Superior temporal gyrus (tissue), 1 donor: ENCODE results near the gene PRCD.
"Not testable (repeated sequence)": the region's sequence is repeated elsewhere in the genome, so short reads cannot be mapped to it uniquely, and the experiment has no call there.

Experiments used
- DNase-seq: peaks from one replicate; pipeline ENCODE4 v3.0.0-alpha.2; 2016; ENCODE audit errors: extremely low spot score

The PRCD gene

GRCh38 chr17:76527430-76528111, 12.3 kb upstream of the PRCD start:
- DNase-seq = no peak

GRCh38 chr17:76528156-76528527, 11.7 kb upstream of the PRCD start:
- DNase-seq = no peak

DNA sequence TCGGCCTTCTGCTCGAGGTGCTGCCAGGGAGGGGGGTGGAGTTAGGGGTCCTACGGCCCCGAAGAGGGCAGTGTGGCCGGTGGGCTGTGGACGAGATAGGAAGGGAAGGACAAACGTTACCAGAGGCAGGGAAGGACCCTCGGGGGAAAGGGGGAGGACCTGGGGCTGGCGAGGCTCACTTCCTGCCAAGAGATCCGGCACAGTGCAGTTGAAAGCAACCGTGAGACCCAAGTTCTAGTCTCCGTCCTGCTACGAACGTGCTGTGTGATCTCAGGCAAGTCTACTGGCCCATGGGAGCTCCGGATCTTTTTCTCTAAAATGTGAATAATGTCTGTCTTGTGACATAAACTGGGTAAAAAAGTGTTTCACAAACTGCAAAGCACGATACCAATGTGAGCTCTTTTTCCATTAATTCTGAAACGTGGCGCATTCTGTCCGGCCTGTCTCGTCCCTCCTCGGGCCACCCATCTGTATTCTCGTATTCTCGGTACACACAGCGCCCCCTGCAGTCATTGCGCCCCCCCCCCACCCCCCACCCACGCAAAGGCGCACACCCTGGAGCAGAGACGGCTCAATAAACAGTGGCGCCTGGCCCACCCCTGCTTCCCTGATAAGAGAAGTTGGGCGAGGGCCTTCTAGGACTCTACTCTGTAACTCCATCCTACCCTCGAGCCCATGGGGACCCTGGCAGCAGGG, 11.2 kb upstream of the PRCD start:
- DNase-seq = no peak

GRCh38 chr17:76529224-76530094, 10.4 kb upstream of the PRCD start:
- DNase-seq = no peak

- no peak for DNase-seq
Observed at GRCh38 chr17:76530095-76530723, 9.6 kb upstream of the PRCD start.

DNA sequence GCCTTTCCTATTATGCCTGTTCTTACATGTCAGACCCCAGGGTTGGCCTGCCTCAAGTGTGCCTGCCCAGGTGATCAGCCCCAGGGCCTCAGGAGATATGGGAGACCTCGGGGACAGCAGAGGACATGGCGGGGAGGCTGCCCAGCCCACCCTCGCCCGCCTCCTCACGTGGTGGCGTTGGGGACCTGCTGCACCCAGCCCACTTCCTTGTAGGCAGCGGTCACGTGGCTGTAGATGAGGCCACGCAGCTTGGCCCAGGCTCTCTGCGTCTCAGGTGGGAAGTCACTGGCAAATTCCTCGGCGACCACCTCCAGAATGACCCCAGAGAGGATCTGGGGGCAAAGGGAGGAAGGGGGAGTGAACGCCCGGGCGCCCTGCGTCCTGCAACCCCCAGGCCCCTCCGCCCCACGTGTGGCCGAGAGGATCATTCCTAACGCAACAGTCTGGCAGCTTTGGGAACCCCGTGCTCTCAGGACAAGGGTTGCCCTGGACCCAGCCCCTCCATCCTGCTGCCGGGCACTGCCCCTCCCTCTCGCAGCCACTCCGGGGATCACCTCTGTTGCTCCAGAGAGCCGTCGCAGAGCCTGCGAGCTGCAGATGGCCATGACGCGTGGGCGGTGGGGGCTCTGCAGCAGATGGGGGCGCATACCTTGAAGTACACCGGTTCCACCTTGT, 8.9 kb upstream of the PRCD start:
- DNase-seq = no peak

GRCh38 chr17:76531486-76532038, 8.3 kb upstream of the PRCD start:
- DNase-seq = no peak

DNA sequence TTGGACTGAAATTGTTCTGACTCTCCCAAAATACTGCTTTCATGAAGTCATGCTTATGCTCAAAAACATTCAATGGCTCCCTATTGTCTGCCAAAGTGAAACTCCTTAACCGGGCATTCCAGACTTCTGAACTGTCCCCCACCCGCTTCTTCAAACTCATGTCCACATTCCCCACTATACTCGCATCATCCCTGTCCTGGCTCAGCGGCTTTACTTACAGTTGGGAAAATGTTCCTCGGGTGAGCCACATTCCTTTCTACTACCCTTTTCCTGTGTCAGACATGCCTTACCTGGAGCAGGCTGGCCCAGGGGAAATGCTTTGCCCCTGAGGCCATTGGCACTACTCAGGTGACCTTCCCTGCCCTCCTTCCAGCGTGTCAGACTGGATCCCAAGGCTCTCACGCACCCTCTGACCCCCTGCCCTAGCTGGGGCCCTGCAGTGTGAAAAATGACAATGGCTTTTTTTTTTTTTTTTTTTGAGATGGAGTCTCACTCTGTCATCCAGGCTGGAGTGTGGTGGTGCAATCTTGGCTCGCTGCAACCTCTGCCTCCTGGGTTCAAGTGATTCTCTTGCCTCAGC, 7.7 kb upstream of the PRCD start:
- no peak for DNase-seq

GRCh38 chr17:76533640-76534359, 6.0 kb upstream of the PRCD start:
- not testable (repeated sequence) for DNase-seq

DNA sequence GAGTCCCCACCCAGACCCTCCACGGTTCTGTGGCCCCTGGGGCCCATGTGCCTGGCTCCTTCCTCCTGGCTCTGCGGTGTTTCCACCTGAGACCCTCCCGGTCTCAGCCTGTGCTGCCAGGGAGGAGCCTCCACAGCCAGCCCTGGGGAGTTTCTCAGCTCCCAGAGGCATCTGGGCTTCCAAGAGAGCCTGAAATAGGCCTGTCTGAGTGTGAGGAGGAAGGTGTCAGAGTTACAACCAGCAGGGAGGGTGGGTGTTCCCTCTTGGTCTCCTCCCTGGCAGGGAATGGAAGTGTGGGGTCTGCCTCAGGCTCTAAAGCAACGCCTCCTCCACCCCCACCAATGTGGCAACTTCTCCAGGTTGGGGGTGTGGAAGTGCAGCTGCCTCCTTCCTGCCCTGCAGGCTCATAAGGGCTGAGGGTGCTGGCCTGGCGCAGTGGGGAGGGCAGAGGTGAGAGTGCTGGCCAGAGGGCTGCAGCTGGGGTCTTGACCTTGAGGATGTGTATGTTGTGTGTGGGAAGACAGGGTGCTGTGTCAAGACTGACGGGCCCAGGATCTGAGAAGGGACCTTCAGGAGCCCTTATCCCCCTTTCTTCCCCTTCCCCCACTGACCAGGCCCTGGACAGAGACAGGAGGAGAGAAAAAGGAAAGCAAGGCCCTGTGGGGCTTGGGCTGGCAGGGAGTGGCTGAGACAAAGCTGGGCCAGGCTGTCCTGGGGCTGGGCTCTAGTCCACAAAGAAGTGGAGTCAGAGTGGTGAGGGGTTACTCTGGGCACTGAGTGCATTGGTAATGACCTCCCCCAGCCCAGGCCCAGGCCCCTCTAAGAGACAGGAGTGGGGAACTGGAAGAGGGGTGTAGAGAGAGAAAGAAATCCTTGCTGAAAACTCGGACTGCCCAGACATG, 4.8 kb upstream of the PRCD start:
- DNase-seq = no peak

GRCh38 chr17:76535788-76536510, 3.9 kb upstream of the PRCD start:
- DNase-seq = no peak

DNA sequence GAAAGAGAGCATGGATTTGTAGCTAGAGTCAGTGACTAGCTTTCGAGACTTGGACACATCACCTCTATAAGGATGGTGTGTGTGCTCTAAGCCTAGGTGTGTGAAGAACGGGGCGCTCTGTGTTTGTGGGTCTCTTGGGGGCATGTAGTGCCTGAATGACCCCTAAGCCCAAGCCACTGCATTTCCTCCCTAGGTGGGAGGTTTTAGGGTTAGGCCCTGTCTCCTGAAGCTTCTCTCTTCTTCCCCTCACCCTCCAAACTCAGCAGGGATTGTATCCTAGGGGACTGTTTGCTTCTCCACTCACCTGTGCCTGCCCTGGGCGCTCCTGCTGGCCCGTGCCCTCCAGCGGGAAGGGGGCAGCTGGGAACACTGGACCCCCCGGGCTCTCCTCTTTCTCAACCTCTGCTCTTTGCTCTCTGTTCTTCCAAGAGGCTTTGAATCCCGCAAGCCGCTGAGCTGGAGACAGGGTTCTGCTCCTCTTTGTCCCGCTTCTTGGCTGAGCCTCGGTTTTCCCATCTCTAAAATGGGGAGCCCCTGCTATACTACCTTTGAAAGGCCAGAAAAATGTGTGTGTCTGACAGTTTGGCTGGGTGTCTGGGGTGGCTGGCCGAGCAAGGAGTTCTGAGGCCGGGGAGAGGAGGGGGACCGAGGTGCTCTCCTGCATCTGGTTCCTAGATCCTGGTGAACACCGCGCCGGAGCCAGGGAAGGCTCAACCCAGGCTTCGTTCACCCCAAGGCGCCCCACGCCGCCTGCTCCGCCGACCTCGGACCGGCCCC, 3.1 kb upstream of the PRCD start:
- DNase-seq = no peak

DNA sequence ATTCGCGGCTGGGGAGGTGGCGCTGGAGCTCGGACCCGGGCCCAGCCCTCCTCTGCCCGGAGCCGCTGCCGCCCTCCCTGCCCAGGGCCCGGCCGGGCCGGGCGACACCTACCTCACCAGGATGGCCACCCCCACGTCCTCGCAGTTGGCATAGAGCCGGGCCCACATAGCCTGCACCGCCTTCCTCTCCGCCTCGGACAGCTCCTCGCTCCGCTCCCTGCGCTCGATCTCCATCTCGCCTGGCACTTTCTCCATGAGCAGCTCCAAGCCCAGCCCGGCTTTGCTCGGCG, 2.6 kb upstream of the PRCD start:
- no peak for DNase-seq

- no peak for DNase-seq
Observed at GRCh38 chr17:76537578-76538280, 2.1 kb upstream of the PRCD start, which contains the start of gene CYGB. Gene CYGB (minus strand): TSS chr17:76537709. CDS start chr17:76537542, 167 bp downstream.

DNA sequence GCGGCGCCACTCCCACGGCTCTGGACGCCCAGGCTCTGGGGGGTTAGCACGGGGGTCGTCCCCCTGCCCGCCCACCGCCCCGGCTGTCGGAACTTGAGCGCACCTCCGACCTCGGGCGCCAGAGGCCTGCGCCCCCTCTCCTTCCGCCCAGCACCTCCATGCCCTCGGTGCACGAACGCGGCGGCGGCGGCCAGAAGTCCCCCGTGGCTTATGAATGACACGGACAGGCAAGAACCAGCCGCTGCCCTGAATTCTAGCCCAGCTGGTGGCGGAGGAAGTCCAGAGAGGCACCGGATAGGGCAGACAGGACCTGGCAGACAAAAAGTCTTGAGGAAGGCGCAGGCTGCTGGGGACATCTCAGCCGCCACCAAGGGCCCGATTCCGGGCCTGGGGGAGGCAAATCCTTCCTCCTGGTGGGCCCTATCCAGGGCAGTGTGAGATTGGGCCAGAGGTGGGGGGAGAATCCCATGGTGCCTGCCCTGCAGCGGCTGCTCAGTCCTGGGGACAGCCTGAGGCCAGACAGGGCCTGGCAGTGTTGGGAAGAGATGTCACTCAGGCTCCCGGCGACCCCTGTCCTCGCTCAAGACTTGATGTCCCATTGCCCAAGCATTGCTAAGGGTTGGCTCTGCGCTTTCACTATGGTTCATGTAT, 1.4 kb upstream of the PRCD start:
- DNase-seq = no peak

- no peak for DNase-seq
Observed at GRCh38 chr17:76538941-76539570, 788 bp upstream of the PRCD start.
